ENCODE data around the gene TSPAN4. TPM values are rescaled to one million over a fixed set of nuclear protein-coding genes. Genes with fewer than 3 reads are reported as not detected.

Gene TSPAN4
- total and polyA plus RNA-seq, 10 of the 15 experiments (the other 5 are each of a cell fraction or from before 2014, with no cell fraction given): 0.37 to 14.0 (median 8.5) TPM; not detected in 1

DNA sequence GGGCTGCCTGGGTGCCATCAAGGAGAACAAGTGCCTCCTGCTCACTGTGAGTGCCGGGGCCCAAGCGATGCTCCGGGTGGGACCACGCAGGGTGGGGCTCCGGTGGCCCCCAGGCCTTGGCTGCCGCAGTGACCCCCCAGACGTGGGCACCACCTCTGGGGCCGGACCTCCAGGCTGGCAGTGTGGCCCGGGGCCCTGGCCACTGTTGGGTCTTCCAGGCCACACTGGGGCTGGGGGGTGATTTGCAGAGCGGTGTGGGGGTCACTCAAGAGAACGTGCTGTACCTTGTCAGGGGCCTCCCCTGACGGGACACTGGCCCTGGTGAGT lies 20.0 kb downstream of the TSPAN4 start:
- ChIA-PET POLR2A (no interaction called here), SMC1A (ENCODE audit: uncharacterized antibody, unreplicated experiment) (no interaction called here), RAD21 (ENCODE audit: unreplicated experiment) (no interaction called here), CTCF (no interaction called here)
- no TSS peak for BruUV-seq (replicated peaks)
- DNase-seq (ENCODE audit: low read depth, low spot score): no peak
- Histone ChIP-seq H3K79me2 (ENCODE audit: control insufficient read depth, insufficient read depth, low read length) (no peaks in the 10 kb centered on the region), H3K36me3 (ENCODE audit: control insufficient read depth in 2 of 2, insufficient read depth in 2 of 2, low read length in 1 of 2) (no peaks in the 10 kb centered on the region), H3K4me3 (no peak overlapping the region), H3K27ac (ENCODE audit: control insufficient read depth, insufficient read depth) (no peak overlapping the region), H3K9ac (ENCODE audit: control insufficient read depth, insufficient read depth, low read length) (no peak overlapping the region), H3K4me1 (ENCODE audit: control insufficient read depth, insufficient read depth, low read length) (no peaks in the 10 kb centered on the region), H3K9me3 (replicated peaks; ENCODE audit: control insufficient read depth, insufficient read depth, low read length) (no peaks in the 10 kb centered on the region), H3K27me3 (replicated peaks in 1 of 2; ENCODE audit: control insufficient read depth in 2 of 2, insufficient read depth in 2 of 2, low read length in 1 of 2) (no peaks in the 10 kb centered on the region), H3K4me2 (ENCODE audit: control insufficient read depth, insufficient read depth) (no peak overlapping the region), H2AFZ (ENCODE audit: control insufficient read depth, low read depth, low read length) (no peak overlapping the region), H4K20me1 (ENCODE audit: control insufficient read depth, insufficient read depth) (no peaks in the 10 kb centered on the region)
- 59% methylated on average over 4 of the region's 12 CpGs for WGBS (ENCODE audit: insufficient coverage, insufficient replicate concordance, low lambda C conversion rate, missing lambda C conversion rate)
- in situ Hi-C loops (cut with MboI): no loop called here
- FAIRE-seq: no peak
- no peak for ATAC-seq
- intact Hi-C loops (cut with micrococcal nuclease; ENCODE audit: unreplicated experiment): no loop called here
- TF ChIP-seq IRF4 (IDR thresholded peaks at IDR 0.05; ENCODE audit: low read depth, low read length) (no peak), CBX3 (IDR thresholded peaks at IDR 0.05; ENCODE audit: borderline replicate concordance, low read depth) (no peak), TAF1 (IDR thresholded peaks at IDR 0.05; ENCODE audit: borderline replicate concordance, low read depth, low read length) (no peak), HDAC2 (IDR thresholded peaks at IDR 0.05) (no peak), SMAD1 (IDR thresholded peaks at IDR 0.05; ENCODE audit: low read depth, partially characterized antibody) (no peak), SP1 (IDR thresholded peaks at IDR 0.05; ENCODE audit: low read depth, low read length) (no peak), RAD51 (IDR thresholded peaks at IDR 0.05) (no peak), SIN3A (IDR thresholded peaks at IDR 0.05; ENCODE audit: low read depth, low read length) (no peak), SMARCA5 (IDR thresholded peaks at IDR 0.05) (no peak), BRCA1 (IDR thresholded peaks at IDR 0.05; ENCODE audit: low read depth, low read length) (no peak), NR2F1 (conservative IDR thresholded peaks at IDR 0.05) (no peak), WRNIP1 (IDR thresholded peaks at IDR 0.05; ENCODE audit: borderline replicate concordance, low read depth, low read length) (no peak), CEBPZ (IDR thresholded peaks at IDR 0.05; ENCODE audit: low read depth, low read length) (no peak), LARP7 (IDR thresholded peaks at IDR 0.05) (no peak), ZNF24 (IDR thresholded peaks at IDR 0.05) (no peak), SMAD5 (IDR thresholded peaks at IDR 0.05; ENCODE audit: low read depth) (no peak)
- TF ChIP-seq, protein P1, sequence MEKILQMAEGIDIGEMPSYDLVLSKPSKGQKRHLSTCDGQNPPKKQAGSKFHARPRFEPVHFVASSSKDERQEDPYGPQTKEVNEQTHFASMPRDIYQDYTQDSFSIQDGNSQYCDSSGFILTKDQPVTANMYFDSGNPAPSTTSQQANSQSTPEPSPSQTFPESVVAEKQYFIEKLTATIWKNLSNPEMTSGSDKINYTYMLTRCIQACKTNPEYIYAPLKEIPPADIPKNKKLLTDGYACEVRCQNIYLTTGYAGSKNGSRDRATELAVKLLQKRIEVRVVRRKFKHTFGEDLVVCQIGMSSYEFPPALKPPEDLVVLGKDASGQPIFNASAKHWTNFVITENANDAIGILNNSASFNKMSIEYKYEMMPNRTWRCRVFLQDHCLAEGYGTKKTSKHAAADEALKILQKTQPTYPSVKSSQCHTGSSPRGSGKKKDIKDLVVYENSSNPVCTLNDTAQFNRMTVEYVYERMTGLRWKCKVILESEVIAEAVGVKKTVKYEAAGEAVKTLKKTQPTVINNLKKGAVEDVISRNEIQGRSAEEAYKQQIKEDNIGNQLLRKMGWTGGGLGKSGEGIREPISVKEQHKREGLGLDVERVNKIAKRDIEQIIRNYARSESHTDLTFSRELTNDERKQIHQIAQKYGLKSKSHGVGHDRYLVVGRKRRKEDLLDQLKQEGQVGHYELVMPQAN (conservative IDR thresholded peaks at IDR 0.05): no peak
- TF ChIP-seq, protein P2, sequence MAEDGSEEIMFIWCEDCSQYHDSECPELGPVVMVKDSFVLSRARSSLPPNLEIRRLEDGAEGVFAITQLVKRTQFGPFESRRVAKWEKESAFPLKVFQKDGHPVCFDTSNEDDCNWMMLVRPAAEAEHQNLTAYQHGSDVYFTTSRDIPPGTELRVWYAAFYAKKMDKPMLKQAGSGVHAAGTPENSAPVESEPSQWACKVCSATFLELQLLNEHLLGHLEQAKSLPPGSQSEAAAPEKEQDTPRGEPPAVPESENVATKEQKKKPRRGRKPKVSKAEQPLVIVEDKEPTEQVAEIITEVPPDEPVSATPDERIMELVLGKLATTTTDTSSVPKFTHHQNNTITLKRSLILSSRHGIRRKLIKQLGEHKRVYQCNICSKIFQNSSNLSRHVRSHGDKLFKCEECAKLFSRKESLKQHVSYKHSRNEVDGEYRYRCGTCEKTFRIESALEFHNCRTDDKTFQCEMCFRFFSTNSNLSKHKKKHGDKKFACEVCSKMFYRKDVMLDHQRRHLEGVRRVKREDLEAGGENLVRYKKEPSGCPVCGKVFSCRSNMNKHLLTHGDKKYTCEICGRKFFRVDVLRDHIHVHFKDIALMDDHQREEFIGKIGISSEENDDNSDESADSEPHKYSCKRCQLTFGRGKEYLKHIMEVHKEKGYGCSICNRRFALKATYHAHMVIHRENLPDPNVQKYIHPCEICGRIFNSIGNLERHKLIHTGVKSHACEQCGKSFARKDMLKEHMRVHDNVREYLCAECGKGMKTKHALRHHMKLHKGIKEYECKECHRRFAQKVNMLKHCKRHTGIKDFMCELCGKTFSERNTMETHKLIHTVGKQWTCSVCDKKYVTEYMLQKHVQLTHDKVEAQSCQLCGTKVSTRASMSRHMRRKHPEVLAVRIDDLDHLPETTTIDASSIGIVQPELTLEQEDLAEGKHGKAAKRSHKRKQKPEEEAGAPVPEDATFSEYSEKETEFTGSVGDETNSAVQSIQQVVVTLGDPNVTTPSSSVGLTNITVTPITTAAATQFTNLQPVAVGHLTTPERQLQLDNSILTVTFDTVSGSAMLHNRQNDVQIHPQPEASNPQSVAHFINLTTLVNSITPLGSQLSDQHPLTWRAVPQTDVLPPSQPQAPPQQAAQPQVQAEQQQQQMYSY (CRISPR knock-in tag; IDR thresholded peaks at IDR 0.05): no peak
